ENCODE results near the gene SNX8. TPM values are rescaled to one million over a fixed set of nuclear protein-coding genes. Genes with fewer than 3 reads are reported as not detected.

SNX8 gene, protein sequence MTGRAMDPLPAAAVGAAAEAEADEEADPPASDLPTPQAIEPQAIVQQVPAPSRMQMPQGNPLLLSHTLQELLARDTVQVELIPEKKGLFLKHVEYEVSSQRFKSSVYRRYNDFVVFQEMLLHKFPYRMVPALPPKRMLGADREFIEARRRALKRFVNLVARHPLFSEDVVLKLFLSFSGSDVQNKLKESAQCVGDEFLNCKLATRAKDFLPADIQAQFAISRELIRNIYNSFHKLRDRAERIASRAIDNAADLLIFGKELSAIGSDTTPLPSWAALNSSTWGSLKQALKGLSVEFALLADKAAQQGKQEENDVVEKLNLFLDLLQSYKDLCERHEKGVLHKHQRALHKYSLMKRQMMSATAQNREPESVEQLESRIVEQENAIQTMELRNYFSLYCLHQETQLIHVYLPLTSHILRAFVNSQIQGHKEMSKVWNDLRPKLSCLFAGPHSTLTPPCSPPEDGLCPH
- total RNA-seq (2016; rRNA removed; fragmentation: Illumina TruSeq; extraction: Trizol) (20.6 and 33.7 TPM in 2 replicates), polyA plus RNA-seq (2011; rRNA removed) (45.2 and 46.2 TPM in 2 replicates), polyA minus RNA-seq (2011; rRNA and poly(A)+ RNA removed; ENCODE audit: low replicate concordance) (102 and 111 TPM in 2 replicates), Bru-seq, nascent RNA (percentile 54 among the genes with signal in this experiment), BruChase-seq, experiment 1, labeled RNA remaining after a 6-hour chase (percentile 62 among the genes with signal in this experiment), BruChase-seq, experiment 2, labeled RNA remaining after a 2-hour chase (percentile 62 among the genes with signal in this experiment)
- total RNA-seq (2016; cell fraction: cytosol; rRNA removed; fragmentation: Illumina TruSeq; extraction: Trizol; ENCODE audit: low read depth) = 10.1 and 10.2 TPM in 2 replicates
- total RNA-seq (2016; cell fraction: insoluble cytoplasmic fraction; rRNA removed; fragmentation: Illumina TruSeq; extraction: Trizol) = 22.2 and 35.3 TPM in 2 replicates
- 13.0 and 13.3 TPM in 2 replicates for total RNA-seq (2016; cell fraction: membrane; rRNA removed; fragmentation: Illumina TruSeq; extraction: Trizol)
- total RNA-seq (2016; cell fraction: nucleus; rRNA removed; fragmentation: Illumina TruSeq; extraction: Trizol) = 18.8 and 19.1 TPM in 2 replicates
- polyA plus RNA-seq (2011; cell fraction: cytosol; rRNA removed) = 17.4 and 28.0 TPM in 2 replicates
- polyA plus RNA-seq (2011; cell fraction: nucleus; rRNA removed) = 34.3 and 35.3 TPM in 2 replicates
- polyA plus RNA-seq (2012) = 22.7 and 25.0 TPM in 2 replicates
- polyA plus RNA-seq (2016; cell fraction: cytosol; fragmentation: Illumina TruSeq; extraction: Trizol; ENCODE audit: low read depth) = 8.9 and 11.6 TPM in 2 replicates
- polyA plus RNA-seq (2016; cell fraction: insoluble cytoplasmic fraction; fragmentation: Illumina TruSeq; extraction: Trizol; ENCODE audit: low read depth) = 46.0 and 46.5 TPM in 2 replicates
- polyA plus RNA-seq (2016; cell fraction: membrane; fragmentation: Illumina TruSeq; extraction: Trizol; ENCODE audit: low read depth) = 14.2 and 16.9 TPM in 2 replicates
- polyA plus RNA-seq (2016; cell fraction: nucleus; fragmentation: Illumina TruSeq; extraction: Trizol; ENCODE audit: insufficient read depth, low read depth) = 34.2 and 34.5 TPM in 2 replicates
- 18.2 and 21.3 TPM in 2 replicates for polyA minus RNA-seq (2011; cell fraction: cytosol; rRNA and poly(A)+ RNA removed)
- polyA minus RNA-seq (2011; cell fraction: nucleus; rRNA and poly(A)+ RNA removed) = 8.0 and 15.6 TPM in 2 replicates
- long read RNA-seq, experiment 1, full-length matches to known transcripts = 31 of 43 reads
- long read RNA-seq, experiment 1, partial matches to known transcripts = 3 of 43 reads
- long read RNA-seq, experiment 1, other reads (novel, unspliced or antisense) = 9 of 43 reads
- long read RNA-seq, experiment 2, full-length matches to known transcripts = 11 of 33 reads
- long read RNA-seq, experiment 2, partial matches to known transcripts = 5 of 33 reads
- long read RNA-seq, experiment 2, other reads (novel, unspliced or antisense) = 17 of 33 reads

DNA sequence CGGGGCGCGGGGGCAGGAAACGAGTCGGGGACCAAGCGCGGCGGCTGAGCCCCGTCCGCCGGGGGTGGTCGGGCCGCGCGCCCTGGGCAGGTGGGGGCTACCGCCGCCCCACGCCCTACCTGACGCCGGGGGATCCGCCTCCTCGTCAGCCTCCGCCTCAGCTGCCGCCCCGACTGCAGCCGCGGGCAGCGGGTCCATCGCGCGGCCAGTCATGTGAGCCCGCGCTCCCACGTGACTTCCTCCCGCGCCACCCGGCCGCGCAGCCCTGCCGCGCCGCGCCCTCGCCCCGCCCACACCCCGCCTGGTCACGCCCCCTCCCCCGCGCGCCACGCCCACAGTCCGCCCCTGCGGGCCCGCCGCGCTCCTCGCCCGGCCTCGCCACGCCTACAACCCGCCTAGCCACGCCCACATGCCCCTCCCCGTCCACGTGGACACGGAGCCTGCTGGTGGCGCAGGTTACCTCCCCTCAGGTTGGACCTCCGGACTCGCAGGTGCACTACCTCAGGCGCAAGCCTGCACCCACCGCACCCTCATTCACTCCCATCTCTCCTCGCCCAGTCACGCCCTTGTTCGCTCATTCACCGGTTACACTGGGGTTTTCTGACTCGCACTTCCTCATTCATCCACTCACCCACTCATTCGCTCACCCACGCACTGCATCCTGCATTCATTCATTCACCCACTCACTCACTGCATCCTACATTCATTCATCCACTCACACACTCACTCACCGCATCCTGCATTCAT lies at the start of gene SNX8:
SNX8 (minus strand) TSS at position 233 of the 747 bp plus-strand sequence; CDS start at position 213, 20 bp downstream.
- peak; percentile 49 for FAIRE-seq
- TF ChIP-seq ZNF660 (CRISPR knock-in tag; IDR thresholded peaks at IDR 0.05; ENCODE audit: borderline replicate concordance, low read depth) = no peak
- TF ChIP-seq KMT2B (CRISPR knock-in tag; IDR thresholded peaks at IDR 0.05) = no peak
- peak; percentile 15; the same call in 1 of the 2 replicates for TF ChIP-seq KDM5A (IDR thresholded peaks at IDR 0.05; ENCODE audit: borderline replicate concordance, low read length)
- no peak for TF ChIP-seq ZNF773 (CRISPR knock-in tag; IDR thresholded peaks at IDR 0.05; ENCODE audit: borderline replicate concordance)
- no peak for TF ChIP-seq HOXA7 (CRISPR knock-in tag; IDR thresholded peaks at IDR 0.05)
- no peak for TF ChIP-seq U2AF2 (IDR thresholded peaks at IDR 0.05; ENCODE audit: low read depth, low read length)
- no peak for TF ChIP-seq MAFF (IDR thresholded peaks at IDR 0.05; ENCODE audit: low read depth, low read length)
- TF ChIP-seq ZNF768 (CRISPR knock-in tag; IDR thresholded peaks at IDR 0.05) = no peak
- peak; percentile 53; the same call in 1 of the 2 replicates for TF ChIP-seq EED (CRISPR knock-in tag; IDR thresholded peaks at IDR 0.05)
- no peak for TF ChIP-seq AKAP8 (CRISPR knock-in tag; IDR thresholded peaks at IDR 0.05)
- TF ChIP-seq ZNF550 (CRISPR knock-in tag; IDR thresholded peaks at IDR 0.05; ENCODE audit: borderline replicate concordance) = no peak
- no peak for TF ChIP-seq AGO1 (IDR thresholded peaks at IDR 0.05; ENCODE audit: low read depth, low read length, poor library complexity, severe bottlenecking)
- TF ChIP-seq DNMT1 (CRISPR knock-in tag; IDR thresholded peaks at IDR 0.05) = no peak
- TF ChIP-seq MXD4 (CRISPR knock-in tag; IDR thresholded peaks at IDR 0.05) = 0 out of 2 replicates have a peak, but pooled peaks have one; percentile 41
- TF ChIP-seq ZNF563 (CRISPR knock-in tag; IDR thresholded peaks at IDR 0.05) = peak; percentile 36; the same call in 1 of the 2 replicates
- TF ChIP-seq ZMAT5 (CRISPR knock-in tag; IDR thresholded peaks at IDR 0.05; ENCODE audit: borderline replicate concordance, low read depth) = no peak
- TF ChIP-seq CBFB (CRISPR knock-in tag; IDR thresholded peaks at IDR 0.05) = no peak
- no peak for TF ChIP-seq RXRA (CRISPR knock-in tag; IDR thresholded peaks at IDR 0.05)

More for the DNA sequence above, at the start of gene SNX8:
- Histone ChIP-seq H3K9me3 (ENCODE audit: low read length) (no peaks in the 10 kb centered on the region), H3K4me2 (ENCODE audit: low read depth, low read length) (peak within 1 kb of the TSS; percentile 90), H4K20me1 (ENCODE audit: insufficient read depth, low read length) (no peaks in the 10 kb centered on the region), H3K4me1 (ENCODE audit: insufficient read depth, low read length) (peaks cover 41% of the 10 kb centered on the region), H3K9ac (ENCODE audit: insufficient read depth, low read depth, low read length) (peak within 1 kb of the TSS; percentile 90), H2AFZ (ENCODE audit: low read length) (no peak within 1 kb of the TSS), H3K4me3 (replicated peaks in 1 of 3; ENCODE audit: insufficient read depth in 1 of 3, low read depth in 2 of 3, low read length in 3 of 3) (peak within 1 kb of the TSS; percentile 86 to 96 (median 89)), H3K27me3 (ENCODE audit: control insufficient read depth in 1 of 2, insufficient read depth in 2 of 2, low read length in 2 of 2) (no peaks in the 10 kb centered on the region; a peak in 1 of 5 replicates), H3K79me2 (ENCODE audit: insufficient read depth, low read length) (peaks cover 30% of the 10 kb centered on the region), H3K27ac (ENCODE audit: extremely low read length, insufficient read depth, low read length) (peak within 1 kb of the TSS; percentile 75), H3K36me3 (replicated peaks in 1 of 2; ENCODE audit: control insufficient read depth in 1 of 2, insufficient read depth in 2 of 2, low read length in 2 of 2) (0 out of 5 replicates have a peak, but pooled peaks cover 2 to 4% of the 10 kb centered on the region in 2 experiments)
- DNase-seq (ENCODE audit: low spot score) = peak; percentile 77
- ATAC-seq = peak; percentile 90
- intact Hi-C loops (cut with micrococcal nuclease; ENCODE audit: unreplicated experiment) (loop anchor here (1.0 to 10.0 kb wide), 2 partner anchors 45 to 70 kb away; partner anchors contain the start of genes MRM2 and NUDT1), in situ Hi-C loops (cut with HindIII; ENCODE audit: extremely low pct_ligation_motif_present, low pct_unique_long_range_greater_than_20kb) (no loop called here)
- WGBS (ENCODE audit: low lambda C conversion rate) = 3% methylated on average over 22 of the region's 78 CpGs
- POLR2A ChIA-PET = interaction anchor here (2.1 kb wide), 1 partner anchor 40 kb away, joined by 9 read pairs; the partner anchor contains the start of gene EIF3B
- CTCF ChIA-PET (ENCODE audit: low intra/inter-chr PET ratio, low total read pairs) = no interaction called here
- no TSS peak for BruUV-seq (replicated peaks)

Data from HepG2 (cell line).